Smooth muscle cell (in vitro differentiated cells): Measurements from ENCODE around the gene KRTAP10-5. TPM values are rescaled to one million over a fixed set of nuclear protein-coding genes. Genes with fewer than 3 reads are reported as not detected.

Experiments
- DNase-seq: peaks from one replicate; lab custom pipeline; 2025; ENCODE audit not compliant: unreplicated experiment; lab: John Stamatoyannopoulos, UW
- H2AFZ ChIP-seq: fragments of 200-600 bp; sonication (generic); 2 replicates; pipeline ENCODE4 v1.6.0; 2016; ENCODE audit warnings: antibody characterized with exemption, low read depth, mild to moderate bottlenecking
- H3F3A ChIP-seq: fragments of 200-600 bp; sonication (generic); 2 replicates; pipeline ENCODE4 v1.6.0; 2017; ENCODE audit warnings: antibody characterized with exemption, low read depth
- H3K27ac ChIP-seq: fragments of 200-600 bp; sonication (generic); 2 replicates; pipeline ENCODE4 v1.5.1; 2016; ENCODE audit warnings: low read depth, mild to moderate bottlenecking
- H3K27me3 ChIP-seq: fragments of 200-600 bp; sonication (generic); 2 replicates; pipeline ENCODE4 v1.6.1; 2016; ENCODE audit warnings: low read depth, mild to moderate bottlenecking
- H3K36me3 ChIP-seq: fragments of 200-600 bp; sonication (generic); 2 replicates; pipeline ENCODE4 v1.5.1; 2016; ENCODE audit warnings: low read depth
- H3K4me1 ChIP-seq: fragments of 200-600 bp; sonication (generic); 2 replicates; pipeline ENCODE4 v1.5.1; 2016; ENCODE audit warnings: low read depth
- H3K4me2 ChIP-seq: fragments of 200-600 bp; sonication (generic); 2 replicates; pipeline ENCODE4 v1.6.0; 2016; ENCODE audit warnings: mild to moderate bottlenecking
- H3K4me3 ChIP-seq: fragments of 200-600 bp; sonication (generic); 2 replicates; pipeline ENCODE4 v1.5.1; 2016; ENCODE audit warnings: mild to moderate bottlenecking
- H3K79me2 ChIP-seq: fragments of 200-600 bp; sonication (generic); 2 replicates; pipeline ENCODE4 v1.6.0; 2016; ENCODE audit warnings: low read depth, mild to moderate bottlenecking
- H3K9ac ChIP-seq: fragments of 200-600 bp; sonication (generic); 2 replicates; pipeline ENCODE4 v1.6.0; 2016; ENCODE audit warnings: low read depth
- H3K9me3 ChIP-seq: fragments of 200-600 bp; sonication (generic); replicated peaks from 2 replicates; pipeline ENCODE4 v1.5.1; 2016; ENCODE audit warnings: low read depth
- H4K20me1 ChIP-seq: fragments of 200-600 bp; sonication (generic); 2 replicates; pipeline ENCODE4 v1.6.0; 2016; ENCODE audit warnings: low read depth
- WGBS: methylation state at CpG from one replicate; pipeline ENCODE4 v1.1.7; 2016; ENCODE audit warnings: low lambda C conversion rate; 5-methylcytosine and 5-hydroxymethylcytosine counted together
- polyA plus RNA-seq: library from polyadenylated mRNA; unstranded; fragments of >200 nt; fragmentation: Nextera tagmentation; extraction: Ambion mirVana; gene quantifications from 2 replicates; pipeline ENCODE4 v1.2.1, GENCODE V29; 2016
- total RNA-seq: library from RNA; depleted of rRNA; stranded (reverse); fragments of >200 nt; gene quantifications from 2 replicates; pipeline ENCODE4 v1.2.3, GENCODE V29; 2014
- TF ChIP-seq, protein P1 (sequence below): fragments of 200-600 bp; sonication (generic); IDR thresholded peaks from 2 replicates; pipeline ENCODE4 v1.5.1; 2017; ENCODE audit warnings: borderline replicate concordance, mild to moderate bottlenecking, antibody characterized with exemption; ENCODE audit not compliant: insufficient read depth, poor library complexity, severe bottlenecking

KRTAP10-5 gene
- total and polyA plus RNA-seq, 2 experiments from 2014 or later, result not detected

DNA sequence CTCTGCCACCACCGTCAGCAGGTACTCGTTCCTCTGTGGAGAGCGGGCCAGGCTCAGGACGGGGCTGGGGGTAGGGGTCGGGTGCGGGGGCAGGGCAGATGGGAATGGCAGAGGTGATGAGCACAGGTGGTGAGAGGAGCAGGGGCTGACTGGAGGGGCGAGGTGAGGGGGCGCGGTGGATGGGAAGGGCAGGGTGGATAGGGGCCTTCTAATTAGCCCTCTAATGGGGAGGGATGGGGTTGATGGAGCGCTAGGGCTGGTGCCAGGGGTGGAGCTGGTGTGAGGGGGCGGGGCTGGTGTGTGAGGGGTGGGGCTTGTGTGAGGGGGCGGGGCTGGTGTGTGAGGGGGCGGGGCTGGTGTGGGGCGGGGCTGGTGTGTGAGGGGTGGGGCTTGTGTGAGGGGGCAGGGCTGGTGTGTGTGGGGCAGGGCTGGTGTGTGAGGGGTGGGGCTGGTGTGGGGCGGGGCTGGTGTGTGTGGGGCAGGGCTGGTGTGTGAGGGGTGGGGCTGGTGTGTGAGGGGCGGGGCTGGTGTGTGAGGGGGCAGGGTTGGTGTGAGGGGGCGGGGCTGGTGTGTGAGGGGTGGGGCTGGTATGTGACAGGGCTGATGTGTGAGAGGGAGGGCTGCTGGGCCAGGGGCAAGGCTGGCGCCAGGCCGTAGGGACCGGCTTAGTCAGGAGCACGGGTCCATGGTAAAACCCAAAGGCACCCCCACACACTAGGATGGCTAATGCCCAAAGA lies 46.3 kb downstream of the KRTAP10-5 start:
- no peaks in the 10 kb centered on the region for H3F3A ChIP-seq
- DNase-seq, result no peak
- H4K20me1 ChIP-seq, result no peaks in the 10 kb centered on the region
- H3K4me3 ChIP-seq, result no peak overlapping the region
- no peaks in the 10 kb centered on the region for H3K36me3 ChIP-seq
- H3K4me1 ChIP-seq, result no peaks in the 10 kb centered on the region
- H3K27me3 ChIP-seq, result no peaks in the 10 kb centered on the region
- H3K9me3 ChIP-seq, result no peaks in the 10 kb centered on the region
- no peak overlapping the region for H3K27ac ChIP-seq
- no peak overlapping the region for H3K9ac ChIP-seq
- no peak overlapping the region for H3K4me2 ChIP-seq
- no peak overlapping the region for H2AFZ ChIP-seq
- H3K79me2 ChIP-seq, result no peaks in the 10 kb centered on the region
- 91% methylated on average over 7 of the region's 21 CpGs for WGBS
- TF ChIP-seq, protein P1, sequence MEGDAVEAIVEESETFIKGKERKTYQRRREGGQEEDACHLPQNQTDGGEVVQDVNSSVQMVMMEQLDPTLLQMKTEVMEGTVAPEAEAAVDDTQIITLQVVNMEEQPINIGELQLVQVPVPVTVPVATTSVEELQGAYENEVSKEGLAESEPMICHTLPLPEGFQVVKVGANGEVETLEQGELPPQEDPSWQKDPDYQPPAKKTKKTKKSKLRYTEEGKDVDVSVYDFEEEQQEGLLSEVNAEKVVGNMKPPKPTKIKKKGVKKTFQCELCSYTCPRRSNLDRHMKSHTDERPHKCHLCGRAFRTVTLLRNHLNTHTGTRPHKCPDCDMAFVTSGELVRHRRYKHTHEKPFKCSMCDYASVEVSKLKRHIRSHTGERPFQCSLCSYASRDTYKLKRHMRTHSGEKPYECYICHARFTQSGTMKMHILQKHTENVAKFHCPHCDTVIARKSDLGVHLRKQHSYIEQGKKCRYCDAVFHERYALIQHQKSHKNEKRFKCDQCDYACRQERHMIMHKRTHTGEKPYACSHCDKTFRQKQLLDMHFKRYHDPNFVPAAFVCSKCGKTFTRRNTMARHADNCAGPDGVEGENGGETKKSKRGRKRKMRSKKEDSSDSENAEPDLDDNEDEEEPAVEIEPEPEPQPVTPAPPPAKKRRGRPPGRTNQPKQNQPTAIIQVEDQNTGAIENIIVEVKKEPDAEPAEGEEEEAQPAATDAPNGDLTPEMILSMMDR, result no peak

DNA sequence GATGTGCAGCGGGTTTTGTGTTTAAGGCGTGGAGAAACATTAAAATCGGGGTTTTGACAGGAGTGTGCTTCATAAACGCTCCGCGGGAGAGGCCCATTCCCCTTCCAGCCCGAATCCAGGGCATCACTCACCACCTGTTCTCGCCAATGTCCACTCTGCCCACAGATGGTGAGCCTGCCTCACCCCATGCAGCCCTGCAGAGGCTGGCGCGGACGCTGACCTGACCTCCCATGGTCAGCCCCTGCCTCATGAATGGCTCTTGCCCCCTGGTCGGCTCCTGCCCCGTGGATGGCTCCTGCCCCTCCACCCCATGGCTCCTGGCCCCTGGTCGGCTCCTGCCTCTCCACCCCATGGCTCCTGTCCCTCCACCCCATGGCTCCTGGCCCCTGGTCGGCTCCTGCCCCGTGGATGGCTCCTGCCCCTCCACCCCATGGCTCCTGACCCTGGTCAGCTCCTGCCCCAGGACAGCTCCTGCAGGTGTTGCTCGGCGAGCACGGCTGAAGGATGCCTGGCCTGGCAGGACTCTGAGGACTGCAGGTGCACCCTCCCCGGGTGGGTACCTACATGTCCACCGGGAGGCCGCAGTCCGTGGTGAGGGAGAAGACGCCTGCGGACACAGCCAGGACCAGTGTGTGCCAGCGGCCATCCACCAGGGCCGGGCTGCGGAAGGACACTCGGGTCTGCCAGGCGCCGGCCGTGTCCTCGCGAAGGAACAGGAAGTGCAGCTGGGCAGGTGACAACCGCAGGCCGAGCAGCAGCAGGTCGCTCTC lies 47.1 kb downstream of the KRTAP10-5 start:
- TF ChIP-seq, protein P1, result no peak
- Histone ChIP-seq H3K4me1 (no peaks in the 10 kb centered on the region), H3K27me3 (no peaks in the 10 kb centered on the region), H3F3A (no peaks in the 10 kb centered on the region), H3K27ac (no peak overlapping the region), H4K20me1 (no peaks in the 10 kb centered on the region), H3K4me2 (no peak overlapping the region), H3K4me3 (no peak overlapping the region), H3K36me3 (no peaks in the 10 kb centered on the region), H2AFZ (no peak overlapping the region), H3K9ac (no peak overlapping the region), H3K9me3 (no peaks in the 10 kb centered on the region), H3K79me2 (no peaks in the 10 kb centered on the region)
- WGBS, result 96% methylated on average over 34 of the region's 37 CpGs
- no peak for DNase-seq

DNA sequence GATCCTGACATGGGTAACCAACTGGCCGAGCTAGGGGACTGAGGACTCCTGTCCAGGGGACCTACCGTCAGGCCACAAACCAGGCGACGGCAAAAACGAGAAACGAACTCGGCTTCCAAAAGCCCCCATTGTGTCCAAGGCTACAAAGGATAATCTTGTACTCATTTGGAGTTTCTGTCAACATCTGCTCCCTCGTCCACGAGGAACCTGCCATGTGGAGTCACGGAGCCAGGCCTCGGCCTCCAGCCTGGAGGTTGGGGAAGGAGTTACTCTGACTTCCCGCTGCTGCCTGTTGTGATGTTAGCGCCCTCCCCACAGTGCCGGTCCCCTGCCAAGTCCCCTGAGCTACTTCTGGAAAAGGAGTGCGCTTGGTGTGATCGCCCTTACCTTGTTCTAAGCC lies 47.7 kb downstream of the KRTAP10-5 start:
- 95% methylated on average over 16 of the region's 16 CpGs for WGBS
- Histone ChIP-seq H3K4me2 (no peak overlapping the region), H2AFZ (no peak overlapping the region), H3K27ac (no peak overlapping the region), H3K27me3 (no peaks in the 10 kb centered on the region), H3K9me3 (no peaks in the 10 kb centered on the region), H3K4me1 (no peaks in the 10 kb centered on the region), H3K4me3 (no peak overlapping the region), H3K9ac (no peak overlapping the region), H3K36me3 (no peaks in the 10 kb centered on the region), H4K20me1 (no peaks in the 10 kb centered on the region), H3F3A (no peaks in the 10 kb centered on the region), H3K79me2 (no peaks in the 10 kb centered on the region)
- DNase-seq, result no peak
- TF ChIP-seq, protein P1, result no peak
